NT2/D1 (cell line): ENCODE data around the gene OR56B4.
"Not testable (repeated sequence)": the region's sequence is repeated elsewhere in the genome, so short reads cannot be mapped to it uniquely, and the experiment has no call there.

Source experiments
- DNase-seq: peaks from one replicate; pipeline ENCODE4 v3.0.0-alpha.2; 2011; ENCODE audit warnings: low read depth, low spot score
- H3K27me3 ChIP-seq: 2 replicates; pipeline ENCODE4 v1.6.0; 2011; ENCODE audit warnings: mild to moderate bottlenecking; ENCODE audit not compliant: insufficient read length, insufficient read depth
- H3K36me3 ChIP-seq: 2 replicates; pipeline ENCODE4 v1.6.1; 2011; ENCODE audit warnings: mild to moderate bottlenecking, low read length, mixed read lengths; ENCODE audit not compliant: insufficient read depth, insufficient read length
- H3K4me1 ChIP-seq: 2 replicates; pipeline ENCODE4 v1.5.1; 2011; ENCODE audit not compliant: insufficient read depth, insufficient read length
- H3K4me3 ChIP-seq: 2 replicates; pipeline ENCODE4 v1.5.1; 2011; ENCODE audit warnings: low read depth; ENCODE audit not compliant: insufficient read length
- H3K9ac ChIP-seq: 2 replicates; pipeline ENCODE4 v1.6.0; 2011; ENCODE audit warnings: low read depth; ENCODE audit not compliant: insufficient read length
- H3K9me3 ChIP-seq: 2 replicates; pipeline ENCODE4 v1.5.1; 2011; ENCODE audit warnings: mild to moderate bottlenecking, low read length; ENCODE audit not compliant: insufficient read depth
- SUZ12 ChIP-seq: IDR thresholded peaks from 2 replicates; pipeline ENCODE4 v1.6.1; 2011; ENCODE audit not compliant: insufficient read length, insufficient read depth; ENCODE audit errors: extremely low read depth
- YY1 ChIP-seq: IDR thresholded peaks from 2 replicates; pipeline ENCODE4 v1.6.1; 2011; ENCODE audit not compliant: insufficient read length, insufficient read depth
- ZNF274 ChIP-seq: IDR thresholded peaks from 2 replicates; pipeline ENCODE4 v1.6.1; 2011; ENCODE audit warnings: mild to moderate bottlenecking, low read depth, low read length

The OR56B4 gene

DNA sequence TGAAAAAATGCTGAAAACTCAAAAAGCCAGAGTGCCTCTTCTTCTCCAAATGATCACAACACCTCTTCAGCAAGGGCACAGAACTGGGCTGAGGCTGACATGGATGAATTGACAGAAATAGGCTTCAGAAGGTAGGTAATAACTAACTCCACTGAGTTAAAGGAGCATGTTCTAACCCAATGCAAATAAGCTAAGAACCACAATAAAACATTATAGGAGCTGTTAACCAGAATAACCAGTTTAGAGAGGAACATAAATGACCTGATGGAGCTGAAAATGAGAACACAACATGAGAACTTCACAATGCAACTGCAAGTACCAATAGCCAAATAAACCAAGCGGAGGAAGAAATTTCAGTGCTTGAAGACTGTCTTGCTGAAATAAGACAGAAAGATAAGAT, 9.2 kb downstream of the OR56B4 start:
- Histone ChIP-seq H3K4me3 (no peak overlapping the region), H3K9me3 (no peaks in the 10 kb centered on the region), H3K9ac (no peak overlapping the region), H3K4me1 (no peaks in the 10 kb centered on the region), H3K27me3 (no peaks in the 10 kb centered on the region), H3K36me3 (no peaks in the 10 kb centered on the region)
- no peak for TF ChIP-seq YY1
- no peak for TF ChIP-seq ZNF274
- no peak for DNase-seq

- TF ChIP-seq YY1: no peak
- TF ChIP-seq ZNF274: no peak
- TF ChIP-seq SUZ12: no peak
- Histone ChIP-seq H3K4me1 (no peaks in the 10 kb centered on the region), H3K36me3 (no peaks in the 10 kb centered on the region), H3K9ac (no peak overlapping the region), H3K4me3 (no peak overlapping the region), H3K27me3 (no peaks in the 10 kb centered on the region), H3K9me3 (no peaks in the 10 kb centered on the region)
- no peak for DNase-seq
Observed at GRCh38 chr11:6124245-6124644, 16.8 kb downstream of the OR56B4 start.

- H3K4me1 ChIP-seq: no peaks in the 10 kb centered on the region
- no peak for TF ChIP-seq SUZ12
- no peak for TF ChIP-seq YY1
- no peak for TF ChIP-seq ZNF274
- DNase-seq: no peak
- H3K27me3 ChIP-seq: no peaks in the 10 kb centered on the region
- H3K9ac ChIP-seq: no peak overlapping the region
- H3K9me3 ChIP-seq: no peaks in the 10 kb centered on the region
- H3K4me3 ChIP-seq: no peak overlapping the region
- no peaks in the 10 kb centered on the region for H3K36me3 ChIP-seq
Observed at GRCh38 chr11:6127881-6128280, 20.4 kb downstream of the OR56B4 start.

- Histone ChIP-seq H3K9me3 (no peaks in the 10 kb centered on the region), H3K4me3 (no peak overlapping the region), H3K4me1 (no peaks in the 10 kb centered on the region), H3K9ac (no peak overlapping the region), H3K36me3 (no peaks in the 10 kb centered on the region), H3K27me3 (no peaks in the 10 kb centered on the region)
- TF ChIP-seq SUZ12 (no peak), YY1 (no peak), ZNF274 (no peak)
- DNase-seq: no peak
Observed at GRCh38 chr11:6129011-6129410, 21.5 kb downstream of the OR56B4 start.

GRCh38 chr11:6129635-6130034, 22.2 kb downstream of the OR56B4 start:
- Histone ChIP-seq H3K36me3 (no peaks in the 10 kb centered on the region), H3K27me3 (no peaks in the 10 kb centered on the region), H3K4me1 (no peaks in the 10 kb centered on the region), H3K9me3 (no peaks in the 10 kb centered on the region), H3K4me3 (no peak overlapping the region), H3K9ac (no peak overlapping the region)
- no peak for DNase-seq
- no peak for TF ChIP-seq ZNF274
- TF ChIP-seq SUZ12: no peak
- no peak for TF ChIP-seq YY1

DNA sequence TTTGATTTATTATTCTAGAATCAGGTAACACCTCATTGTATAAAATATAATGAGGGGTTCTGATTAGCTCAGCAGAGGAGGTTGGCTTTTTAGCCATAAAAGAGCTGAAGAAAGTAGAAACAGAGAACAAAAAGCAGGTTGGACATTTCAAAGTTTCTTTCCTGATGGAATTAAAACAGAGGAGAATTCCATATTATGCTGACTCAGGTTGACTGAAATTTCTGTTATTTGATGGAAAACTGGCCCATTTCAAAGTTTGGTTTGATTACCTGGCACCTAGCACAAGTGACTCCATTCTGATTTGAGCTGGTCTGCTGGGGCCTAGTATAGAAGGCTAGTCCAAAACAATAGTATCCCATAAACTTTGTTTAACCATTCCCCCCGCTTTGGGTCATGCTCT, 24.9 kb downstream of the OR56B4 start:
- Histone ChIP-seq H3K4me3 (no peak overlapping the region), H3K4me1 (no peaks in the 10 kb centered on the region), H3K27me3 (no peaks in the 10 kb centered on the region), H3K9ac (no peak overlapping the region), H3K36me3 (no peaks in the 10 kb centered on the region), H3K9me3 (no peaks in the 10 kb centered on the region)
- TF ChIP-seq YY1: no peak
- TF ChIP-seq ZNF274: no peak
- no peak for TF ChIP-seq SUZ12
- no peak for DNase-seq

DNA sequence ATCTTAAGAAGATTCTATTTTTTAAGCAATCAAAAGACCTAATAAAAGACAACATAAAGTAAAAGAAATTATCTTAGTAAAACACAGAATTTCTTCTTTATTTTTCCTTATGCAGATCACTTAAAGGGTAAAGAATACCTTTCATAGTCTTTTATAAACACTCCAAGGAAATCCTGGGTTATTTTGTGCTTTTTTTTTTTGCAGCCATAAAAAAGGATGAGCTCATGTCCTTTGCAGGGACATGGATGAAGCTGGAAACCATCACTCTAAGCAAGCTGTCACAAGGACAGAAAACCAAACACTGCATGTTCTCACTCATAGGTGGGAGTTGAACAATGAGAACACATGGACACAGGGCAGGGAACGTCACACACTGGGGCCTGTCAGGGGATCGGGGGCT, 28.5 kb downstream of the OR56B4 start:
- H3K4me1 ChIP-seq, H3K27me3 ChIP-seq, H3K9ac ChIP-seq, H3K9me3 ChIP-seq, DNase-seq, H3K36me3 ChIP-seq, H3K4me3 ChIP-seq: not testable (repeated sequence)

- Histone ChIP-seq H3K4me1 (no peaks in the 10 kb centered on the region), H3K9ac (no peak overlapping the region), H3K9me3 (no peaks in the 10 kb centered on the region), H3K36me3 (no peaks in the 10 kb centered on the region), H3K4me3 (no peak overlapping the region), H3K27me3 (no peaks in the 10 kb centered on the region)
- DNase-seq: no peak
- TF ChIP-seq YY1: no peak
- TF ChIP-seq ZNF274: no peak
- TF ChIP-seq SUZ12: no peak
Observed at GRCh38 chr11:6142936-6143335, 35.5 kb downstream of the OR56B4 start.

- H3K36me3 ChIP-seq, H3K27me3 ChIP-seq, H3K9me3 ChIP-seq, H3K4me1 ChIP-seq, DNase-seq: not testable (repeated sequence)
- H3K9ac ChIP-seq: peak overlapping the region; percentile 46
- peak overlapping the region; percentile 37 for H3K4me3 ChIP-seq
Observed at GRCh38 chr11:6143737-6144136, 36.3 kb downstream of the OR56B4 start.
